Measurements from ENCODE around the gene RBM5. TPM values are rescaled to one million over a fixed set of nuclear protein-coding genes. Genes with fewer than 3 reads are reported as not detected.

Gene RBM5
- total RNA-seq, 1 experiment from 2014 or later, result 89.1 TPM

DNA sequence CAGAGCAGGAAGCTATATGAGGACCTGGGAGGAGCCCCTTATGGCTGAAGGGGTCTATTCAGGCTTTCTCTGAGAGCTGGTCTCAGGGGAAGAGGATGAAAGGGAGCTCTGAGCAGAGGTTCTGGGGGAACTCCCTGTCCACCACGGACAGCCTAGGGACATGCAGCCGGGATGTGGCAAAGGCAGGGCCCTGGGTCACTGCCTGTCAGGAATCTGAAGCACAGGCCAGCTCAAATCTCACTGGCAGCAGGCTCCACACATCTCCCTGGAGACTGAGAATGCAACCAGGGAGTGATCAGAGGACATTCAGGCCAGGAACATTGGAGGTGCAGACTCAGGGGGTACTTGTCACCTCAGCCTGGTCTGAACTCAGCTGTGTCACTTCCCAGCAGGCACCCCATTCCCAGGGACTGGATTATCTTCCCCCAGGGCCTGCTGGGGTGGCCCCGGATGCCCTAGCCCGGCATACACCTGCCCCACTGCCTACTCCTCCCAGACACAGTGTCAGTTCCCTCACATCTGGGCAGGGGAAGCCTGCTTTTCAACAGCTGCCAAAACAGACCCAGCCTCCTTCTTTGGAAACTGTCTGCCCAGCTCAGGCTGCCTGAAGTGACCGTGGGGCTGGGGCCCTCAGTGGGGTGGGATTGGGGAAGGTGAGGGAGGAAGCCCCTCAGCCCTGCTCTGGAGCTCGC, 48.1 kb downstream of the RBM5 start:
- Histone ChIP-seq H3K4me1 (ENCODE audit: control insufficient read depth in 1 of 2, insufficient read depth in 2 of 2, low read length in 2 of 2) (no peaks in the 10 kb centered on the region), H2AFZ (ENCODE audit: low read depth, low read length, poor library complexity, severe bottlenecking) (no peak overlapping the region), H3K4me3 (replicated peaks in 1 of 2; ENCODE audit: low read depth in 1 of 2, low read length in 2 of 2) (no peak overlapping the region), H3K9me3 (ENCODE audit: control insufficient read depth in 1 of 2, insufficient read depth in 1 of 2, low read depth in 1 of 2, low read length in 2 of 2) (no peaks in the 10 kb centered on the region), H3K4me2 (ENCODE audit: low read length) (no peak overlapping the region), H3K27me3 (ENCODE audit: insufficient read depth, low read length) (no peaks in the 10 kb centered on the region), H3K27ac (ENCODE audit: low read depth, low read length) (no peak overlapping the region; the same call in 1 of the 2 replicates), H3K9ac (ENCODE audit: low read length) (no peak overlapping the region), H3K9me2 (ENCODE audit: insufficient read depth) (no peaks in the 10 kb centered on the region), H3K79me2 (ENCODE audit: insufficient read depth, low read length) (no peaks in the 10 kb centered on the region), H4K20me1 (ENCODE audit: insufficient read depth) (no peaks in the 10 kb centered on the region), H3K36me3 (ENCODE audit: control insufficient read depth in 1 of 2, insufficient read depth in 2 of 2, low read length in 2 of 2) (no peaks in the 10 kb centered on the region)
- POLR2A ChIA-PET, result no interaction called here
- TF ChIP-seq EGR1 (IDR thresholded peaks at IDR 0.05; ENCODE audit: low read depth) (no peak), EZH2phosphoT487 (IDR thresholded peaks at IDR 0.05; ENCODE audit: borderline replicate concordance) (no peak), SIN3A (IDR thresholded peaks at IDR 0.05; ENCODE audit: low read depth) (no peak), ZFX (IDR thresholded peaks at IDR 0.05) (no peak), ZBTB33 (IDR thresholded peaks at IDR 0.05; ENCODE audit: extremely low read depth, insufficient replicate concordance, low read length) (no peak), YY1 (IDR thresholded peaks at IDR 0.05; ENCODE audit: extremely low read depth, insufficient replicate concordance, low read depth, low read length) (no peak), ELF1 (IDR thresholded peaks at IDR 0.05; ENCODE audit: borderline replicate concordance, low read depth) (no peak), SP1 (IDR thresholded peaks at IDR 0.05; ENCODE audit: low read depth) (no peak), EZH2 (IDR thresholded peaks at IDR 0.05) (no peak)
- TF ChIP-seq, protein P1, sequence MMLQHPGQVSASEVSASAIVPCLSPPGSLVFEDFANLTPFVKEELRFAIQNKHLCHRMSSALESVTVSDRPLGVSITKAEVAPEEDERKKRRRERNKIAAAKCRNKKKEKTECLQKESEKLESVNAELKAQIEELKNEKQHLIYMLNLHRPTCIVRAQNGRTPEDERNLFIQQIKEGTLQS (IDR thresholded peaks at IDR 0.05), result no peak
- TF ChIP-seq, protein P2, sequence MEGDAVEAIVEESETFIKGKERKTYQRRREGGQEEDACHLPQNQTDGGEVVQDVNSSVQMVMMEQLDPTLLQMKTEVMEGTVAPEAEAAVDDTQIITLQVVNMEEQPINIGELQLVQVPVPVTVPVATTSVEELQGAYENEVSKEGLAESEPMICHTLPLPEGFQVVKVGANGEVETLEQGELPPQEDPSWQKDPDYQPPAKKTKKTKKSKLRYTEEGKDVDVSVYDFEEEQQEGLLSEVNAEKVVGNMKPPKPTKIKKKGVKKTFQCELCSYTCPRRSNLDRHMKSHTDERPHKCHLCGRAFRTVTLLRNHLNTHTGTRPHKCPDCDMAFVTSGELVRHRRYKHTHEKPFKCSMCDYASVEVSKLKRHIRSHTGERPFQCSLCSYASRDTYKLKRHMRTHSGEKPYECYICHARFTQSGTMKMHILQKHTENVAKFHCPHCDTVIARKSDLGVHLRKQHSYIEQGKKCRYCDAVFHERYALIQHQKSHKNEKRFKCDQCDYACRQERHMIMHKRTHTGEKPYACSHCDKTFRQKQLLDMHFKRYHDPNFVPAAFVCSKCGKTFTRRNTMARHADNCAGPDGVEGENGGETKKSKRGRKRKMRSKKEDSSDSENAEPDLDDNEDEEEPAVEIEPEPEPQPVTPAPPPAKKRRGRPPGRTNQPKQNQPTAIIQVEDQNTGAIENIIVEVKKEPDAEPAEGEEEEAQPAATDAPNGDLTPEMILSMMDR (IDR thresholded peaks at IDR 0.05 in 2 of 3, conservative IDR thresholded peaks at IDR 0.05 in 1 of 3; ENCODE audit: borderline replicate concordance in 1 of 3, insufficient read depth in 1 of 3, low read depth in 2 of 3, low read length in 2 of 3), result no peak
- BruUV-seq (replicated peaks), result no TSS peak
- intact Hi-C loops (cut with micrococcal nuclease), result no loop called here
- ATAC-seq (no peak), DNase-seq (ENCODE audit: low read depth, low spot score) (no peak)
- RAD21 ChIA-PET (ENCODE audit: low non-redundant PET in 1 of 2, low total read pairs in 2 of 2, uncharacterized antibody in 2 of 2, unreplicated experiment in 2 of 2), result no interaction called here
- CTCF ChIA-PET, result no interaction called here
